Urinary bladder (tissue), 4 donors: ENCODE data around the gene IGSF11. TPM values are rescaled to one million over a fixed set of nuclear protein-coding genes. Genes with fewer than 3 reads are reported as not detected.
"Not testable (repeated sequence)": the region's sequence is repeated elsewhere in the genome, so short reads cannot be mapped to it uniquely, and the experiment has no call there.

Experiments used
- DNase-seq: peaks from one replicate; pipeline ENCODE4 v3.0.0-alpha.2; 2015; ENCODE audit errors: extremely low spot score
- H3K27ac ChIP-seq: one replicate; pipeline ENCODE4 v1.5.1; 2013; ENCODE audit warnings: low read depth, mild to moderate bottlenecking, moderate library complexity
- H3K36me3 ChIP-seq: one replicate; pipeline ENCODE4 v1.6.1; 2013; ENCODE audit warnings: mild to moderate bottlenecking, moderate library complexity; ENCODE audit not compliant: insufficient read depth
- H3K4me1 ChIP-seq: one replicate; pipeline ENCODE4 v1.6.1; 2013; ENCODE audit warnings: mild to moderate bottlenecking, moderate library complexity; ENCODE audit not compliant: insufficient read depth
- H3K4me3 ChIP-seq: one replicate; pipeline ENCODE4 v1.5.1; 2013; ENCODE audit warnings: low read depth, low read length
- WGBS: extraction: QIAGEN DNeasy Blood & Tissue Kit; methylation state at CpG from one replicate; pipeline ENCODE4 v1.1.7; 2013; 5-methylcytosine and 5-hydroxymethylcytosine counted together
- polyA plus RNA-seq: library from polyadenylated mRNA; stranded (reverse); fragments of 200-250 nt; gene quantifications from one replicate; pipeline ENCODE4 v1.2.3, GENCODE V29; 2013
- total RNA-seq: library from RNA; depleted of rRNA; stranded (reverse); fragments of >200 nt; gene quantifications from one replicate; pipeline ENCODE4 v1.2.3, GENCODE V29; 2014
- donor health status: healthy with polysubstance abuse.
- donor health status: healthy.

The IGSF11 gene, protein sequence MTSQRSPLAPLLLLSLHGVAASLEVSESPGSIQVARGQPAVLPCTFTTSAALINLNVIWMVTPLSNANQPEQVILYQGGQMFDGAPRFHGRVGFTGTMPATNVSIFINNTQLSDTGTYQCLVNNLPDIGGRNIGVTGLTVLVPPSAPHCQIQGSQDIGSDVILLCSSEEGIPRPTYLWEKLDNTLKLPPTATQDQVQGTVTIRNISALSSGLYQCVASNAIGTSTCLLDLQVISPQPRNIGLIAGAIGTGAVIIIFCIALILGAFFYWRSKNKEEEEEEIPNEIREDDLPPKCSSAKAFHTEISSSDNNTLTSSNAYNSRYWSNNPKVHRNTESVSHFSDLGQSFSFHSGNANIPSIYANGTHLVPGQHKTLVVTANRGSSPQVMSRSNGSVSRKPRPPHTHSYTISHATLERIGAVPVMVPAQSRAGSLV
- 3.5 TPM for total RNA-seq
- polyA plus RNA-seq = 0.99 TPM

- under 1% methylated on average over 80 of the region's 80 CpGs for WGBS
- peak; percentile 29 for DNase-seq
- H3K27ac ChIP-seq = no peak within 1 kb of the TSS
- peaks cover 3% of the 10 kb centered on the region for H3K4me1 ChIP-seq
- H3K4me3 ChIP-seq = peak within 1 kb of the TSS; percentile 55
- H3K36me3 ChIP-seq = no peaks in the 10 kb centered on the region
Measured at GRCh38 chr3:119034256-119035013, at the start of gene IGSF11. Gene IGSF11, minus strand, starts transcription at chr3:119034846. Its CDS starts 264 bp downstream, at chr3:119034582.

DNA sequence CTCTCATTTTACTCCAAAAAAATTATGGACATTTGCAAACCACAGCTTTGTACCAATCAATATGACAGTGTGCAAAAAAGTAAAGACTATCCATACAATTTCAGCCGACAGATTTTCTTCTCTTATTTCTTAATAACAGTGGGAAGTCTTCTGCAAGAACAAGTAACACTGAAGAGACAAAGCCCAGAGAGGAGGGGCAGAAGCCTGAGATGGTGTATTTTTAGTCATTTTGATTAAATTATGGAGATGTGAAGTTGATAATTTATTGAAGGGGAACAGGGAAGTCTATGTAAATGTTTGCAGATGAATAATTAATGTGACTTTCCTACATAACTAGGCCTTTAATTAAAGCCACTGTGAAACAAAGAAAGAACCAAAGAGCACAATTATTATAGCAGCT lies 45.7 kb upstream of the IGSF11 start:
- no peaks in the 10 kb centered on the region for H3K4me1 ChIP-seq
- H3K4me3 ChIP-seq = no peak overlapping the region
- H3K36me3 ChIP-seq = no peaks in the 10 kb centered on the region
- H3K27ac ChIP-seq = no peak overlapping the region
- no peak for DNase-seq
- WGBS = 86% methylated on average over 1 of the region's 1 CpG

GRCh38 chr3:119073258-119074001 lies 38.8 kb upstream of the IGSF11 start:
- no peak overlapping the region for H3K27ac ChIP-seq
- no peaks in the 10 kb centered on the region for H3K36me3 ChIP-seq
- H3K4me3 ChIP-seq = no peak overlapping the region
- WGBS = 94% methylated on average over 36 of the region's 36 CpGs
- DNase-seq = no peak
- no peaks in the 10 kb centered on the region for H3K4me1 ChIP-seq

DNA sequence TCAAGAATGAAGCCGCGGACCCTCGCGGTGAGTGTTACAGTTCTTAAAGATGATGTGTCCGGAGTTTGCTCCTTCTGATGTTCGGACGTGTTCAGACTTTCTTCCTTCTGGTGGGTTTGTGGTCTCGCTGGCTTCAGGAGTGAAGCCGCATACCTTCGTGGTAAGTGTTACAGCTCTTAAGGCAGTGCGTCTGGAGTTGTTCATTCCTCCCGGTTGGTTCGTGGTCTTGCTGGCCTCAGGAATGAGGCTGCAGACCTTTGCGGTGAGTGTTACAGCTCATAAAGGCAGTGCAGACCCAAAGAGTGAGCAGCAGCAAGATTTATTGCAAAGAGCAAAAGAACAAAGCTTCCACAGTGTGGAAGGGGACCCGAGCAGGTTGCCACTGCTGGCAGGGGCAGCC lies 37.8 kb upstream of the IGSF11 start:
- not testable (repeated sequence) for H3K27ac ChIP-seq, H3K4me1 ChIP-seq, DNase-seq, H3K4me3 ChIP-seq, H3K36me3 ChIP-seq
- 86% methylated on average over 15 of the region's 15 CpGs for WGBS

GRCh38 chr3:119069725-119070124 lies 35.1 kb upstream of the IGSF11 start:
- no peak for DNase-seq
- H3K4me1 ChIP-seq = no peaks in the 10 kb centered on the region
- no peak overlapping the region for H3K27ac ChIP-seq
- H3K36me3 ChIP-seq = no peaks in the 10 kb centered on the region
- no peak overlapping the region for H3K4me3 ChIP-seq
- WGBS = 77% methylated on average over 3 of the region's 3 CpGs

GRCh38 chr3:119063471-119063870 lies 28.8 kb upstream of the IGSF11 start:
- no peak for DNase-seq
- H3K4me1 ChIP-seq = no peaks in the 10 kb centered on the region
- 51% methylated on average over 1 of the region's 1 CpG for WGBS
- H3K4me3 ChIP-seq = no peak overlapping the region
- H3K36me3 ChIP-seq = no peaks in the 10 kb centered on the region
- no peak overlapping the region for H3K27ac ChIP-seq

GRCh38 chr3:119062892-119063291 lies 28.2 kb upstream of the IGSF11 start:
- H3K36me3 ChIP-seq = no peaks in the 10 kb centered on the region
- H3K27ac ChIP-seq = no peak overlapping the region
- WGBS = 80% methylated on average over 2 of the region's 2 CpGs
- DNase-seq = no peak
- H3K4me3 ChIP-seq = no peak overlapping the region
- H3K4me1 ChIP-seq = no peaks in the 10 kb centered on the region

GRCh38 chr3:119044593-119044992 lies 9.9 kb upstream of the IGSF11 start:
- Histone ChIP-seq H3K4me3 (no peak overlapping the region), H3K27ac (no peak overlapping the region), H3K36me3 (no peaks in the 10 kb centered on the region), H3K4me1 (no peaks in the 10 kb centered on the region)
- WGBS = 84% methylated on average over 2 of the region's 2 CpGs
- DNase-seq = no peak

DNA sequence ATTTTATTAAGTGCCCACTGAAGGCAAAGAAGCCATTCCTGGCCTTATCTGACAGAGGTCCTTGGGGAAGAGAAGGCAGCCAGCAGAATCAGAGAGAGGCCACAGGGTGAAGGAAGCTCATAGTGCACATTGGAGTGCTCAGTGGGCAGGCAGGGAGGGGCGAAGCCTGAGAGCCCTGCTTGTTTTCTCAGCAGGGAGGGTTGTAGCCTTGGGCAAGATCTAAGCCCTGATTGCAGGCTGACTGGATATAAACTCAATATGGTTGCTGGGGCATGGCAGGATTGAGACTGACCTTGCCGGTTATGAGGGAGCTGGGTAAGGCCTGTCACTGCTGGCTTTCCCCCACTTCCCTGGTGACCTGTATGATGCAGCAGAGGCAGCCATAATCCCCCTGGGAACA lies 7.5 kb upstream of the IGSF11 start:
- Histone ChIP-seq H3K4me3 (no peak overlapping the region), H3K4me1 (no peaks in the 10 kb centered on the region)
- WGBS = 78% methylated on average over 2 of the region's 2 CpGs

GRCh38 chr3:119035014-119035346 lies 334 bp upstream of the IGSF11 start:
- H3K4me1 ChIP-seq = peaks cover 3% of the 10 kb centered on the region
- H3K27ac ChIP-seq = no peak overlapping the region
- no peaks in the 10 kb centered on the region for H3K36me3 ChIP-seq
- 1% methylated on average over 18 of the region's 18 CpGs for WGBS
- no peak for DNase-seq
- H3K4me3 ChIP-seq = peak overlapping the region; percentile 55

More for the DNA sequence above, 7.5 kb upstream of the IGSF11 start:
- no peak for DNase-seq
- no peaks in the 10 kb centered on the region for H3K36me3 ChIP-seq
- no peak overlapping the region for H3K27ac ChIP-seq

GRCh38 chr3:119033393-119034255 lies 1.0 kb downstream of the IGSF11 start:
- H3K27ac ChIP-seq = no peak overlapping the region
- peaks cover 3% of the 10 kb centered on the region for H3K4me1 ChIP-seq
- H3K36me3 ChIP-seq = no peaks in the 10 kb centered on the region
- WGBS = 52% methylated on average over 14 of the region's 14 CpGs
- DNase-seq = no peak
- H3K4me3 ChIP-seq = peak overlapping the region; percentile 55

- no peak overlapping the region for H3K27ac ChIP-seq
- H3K4me3 ChIP-seq = no peak overlapping the region
- H3K36me3 ChIP-seq = no peaks in the 10 kb centered on the region
- 83% methylated on average over 3 of the region's 3 CpGs for WGBS
- no peak for DNase-seq
- no peaks in the 10 kb centered on the region for H3K4me1 ChIP-seq
Measured at GRCh38 chr3:119025171-119025795, 9.4 kb downstream of the IGSF11 start.
